Sciatic nerve (tissue), 2 donors: ENCODE measurements around the gene DIP2C. TPM values are rescaled to one million over a fixed set of nuclear protein-coding genes. Genes with fewer than 3 reads are reported as not detected.
"Not testable (repeated sequence)": the region's sequence is repeated elsewhere in the genome, so short reads cannot be mapped to it uniquely, and the experiment has no call there.

ENCODE experiments used
- ATAC-seq: fragments of 200-7000 bp; cut with Tn5 transposase; one replicate; pipeline ENCODE4 v1.9.1; 2020; ENCODE audit warnings: mild to moderate bottlenecking, moderate library complexity
- DNase-seq: peaks from one replicate; pipeline ENCODE4 v3.0.0-alpha.2; 2020; ENCODE audit warnings: low spot score
- intact Hi-C: fragments of 100-400 bp; cut with DNase I; formaldehyde crosslinking; loops from one replicate; pipeline ENCODE4 v1.14.2; 2022
- total RNA-seq: library from RNA; stranded (reverse); fragmentation: NEBNext Ultra II Directional; extraction: Animal tissue kit (Norgen Biotek cat#: 25700); gene quantifications from one replicate; pipeline ENCODE4 v1.2.1, GENCODE V29; 2021
- donor health status: DM: no; HTN: no; CAD: no.
- donor health status: DM: no; HTN: no; CAD: no.

DIP2C gene
- total RNA-seq, 1 donor from 2014 or later, result 38.7 TPM

DNA sequence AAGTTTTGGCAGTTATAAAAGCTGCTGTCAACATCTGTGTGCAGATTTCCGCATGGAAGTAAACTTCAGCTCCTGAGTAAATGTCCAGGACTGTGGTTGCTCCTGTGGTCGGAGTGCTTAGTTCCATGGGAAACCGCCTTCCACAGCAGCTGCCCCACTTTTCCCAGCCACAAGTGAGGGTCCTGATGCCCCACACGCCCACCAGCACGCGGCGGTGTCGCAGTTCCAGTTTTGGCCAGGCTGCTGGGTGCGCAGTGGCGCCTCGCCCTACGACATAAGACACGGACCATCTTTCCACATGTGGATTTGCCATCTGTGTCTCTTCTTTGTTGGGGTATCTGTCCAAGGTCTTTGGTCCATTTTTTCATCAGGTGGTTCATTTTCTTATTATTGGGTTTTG lies 167.1 kb downstream of the DIP2C start:
- ATAC-seq (no peak), DNase-seq (no peak)
- intact Hi-C loops, result no loop called here

DNA sequence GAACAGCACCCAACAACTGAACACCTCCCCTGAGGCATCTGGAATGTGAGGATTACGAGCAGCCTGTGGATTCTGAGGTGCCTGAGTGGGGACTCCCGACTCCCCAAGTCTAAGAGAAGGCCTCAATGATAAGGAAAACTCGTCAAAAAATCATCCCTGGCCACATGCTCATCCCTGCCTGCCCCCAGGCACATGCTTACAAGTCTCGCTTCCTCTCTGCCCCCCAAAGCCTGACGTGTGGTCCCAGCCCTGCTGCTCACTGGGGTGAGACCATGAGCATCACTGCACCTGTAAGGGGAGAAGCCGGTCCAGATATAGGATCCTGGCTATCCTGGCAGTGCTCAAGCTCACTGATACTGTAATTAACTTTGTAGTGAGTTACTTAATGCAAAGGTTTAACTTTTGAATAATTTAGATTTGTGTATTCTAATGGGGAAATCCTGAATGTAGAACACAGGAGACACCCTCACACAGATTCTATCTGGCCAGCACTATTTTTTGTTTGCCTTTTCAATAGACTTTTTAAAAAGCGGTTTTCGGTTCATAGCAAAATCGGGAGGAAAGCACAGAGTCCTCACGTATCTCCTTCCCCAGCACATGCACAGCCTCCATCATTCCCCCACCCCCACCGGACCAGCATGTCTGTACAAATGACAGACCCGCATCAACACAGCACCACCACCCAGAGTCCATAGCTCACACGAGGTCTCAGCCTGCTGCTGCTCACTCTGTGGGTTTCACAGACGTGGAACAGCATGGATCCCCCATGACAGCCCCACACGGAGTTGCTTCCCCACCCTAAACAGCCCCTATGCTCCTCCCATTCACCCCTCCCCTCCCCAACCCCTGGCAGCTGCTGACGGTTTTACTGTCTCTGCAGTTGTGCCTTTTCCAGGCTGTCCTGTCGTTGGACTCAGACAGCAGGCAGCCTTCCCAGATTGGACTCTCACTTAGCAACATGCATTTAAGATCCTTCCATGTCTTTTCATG lies 167.9 kb downstream of the DIP2C start:
- ATAC-seq (peak; percentile 31), DNase-seq (peak; percentile 51)
- intact Hi-C loops, result no loop called here

DNA sequence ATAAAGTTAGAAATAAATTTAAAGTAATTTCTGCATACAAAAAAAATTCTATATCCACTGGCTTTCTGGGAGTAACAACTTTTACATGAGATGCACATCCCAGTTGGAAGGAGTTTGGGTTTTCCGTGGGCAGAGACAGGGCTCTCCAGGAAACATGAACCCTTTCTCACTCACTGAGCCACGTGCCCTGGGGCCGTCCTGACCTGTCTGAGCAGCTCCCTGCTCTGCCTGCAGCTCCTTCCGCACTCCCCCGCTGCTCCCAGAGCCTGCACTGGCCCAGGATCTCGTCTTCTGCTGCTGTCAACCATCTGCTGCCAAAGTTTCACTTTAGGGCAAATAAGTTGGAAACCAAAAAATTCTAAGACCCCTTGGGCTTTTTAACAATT lies 169.1 kb downstream of the DIP2C start:
- DNase-seq (peak; percentile 61), ATAC-seq (peak; percentile 83)
- intact Hi-C loops, result no loop called here

- ATAC-seq, result no peak
Measured at GRCh38 chr10:519716-520401, 169.6 kb downstream of the DIP2C start.

GRCh38 chr10:519055-519715 lies 170.3 kb downstream of the DIP2C start:
- DNase-seq, result peak; percentile 54
- intact Hi-C loops, result loop anchor here (10.0 kb wide), 2 partner anchors 266 to 526 kb away; partner anchors contain the start of gene IDI1
- ATAC-seq, result no peak

More at GRCh38 chr10:519716-520401, 169.6 kb downstream of the DIP2C start:
- intact Hi-C loops, result loop anchor here (10.0 kb wide), 2 partner anchors 265 to 525 kb away; partner anchors contain the start of gene IDI1
- DNase-seq, result peak; percentile 51

- ATAC-seq, result no peak
- intact Hi-C loops, result loop anchor here (10.0 kb wide), 2 partner anchors 267 to 527 kb away; partner anchors contain the start of gene IDI1
- peak; percentile 46 for DNase-seq
Measured at GRCh38 chr10:517872-518475, 171.5 kb downstream of the DIP2C start.

DNA sequence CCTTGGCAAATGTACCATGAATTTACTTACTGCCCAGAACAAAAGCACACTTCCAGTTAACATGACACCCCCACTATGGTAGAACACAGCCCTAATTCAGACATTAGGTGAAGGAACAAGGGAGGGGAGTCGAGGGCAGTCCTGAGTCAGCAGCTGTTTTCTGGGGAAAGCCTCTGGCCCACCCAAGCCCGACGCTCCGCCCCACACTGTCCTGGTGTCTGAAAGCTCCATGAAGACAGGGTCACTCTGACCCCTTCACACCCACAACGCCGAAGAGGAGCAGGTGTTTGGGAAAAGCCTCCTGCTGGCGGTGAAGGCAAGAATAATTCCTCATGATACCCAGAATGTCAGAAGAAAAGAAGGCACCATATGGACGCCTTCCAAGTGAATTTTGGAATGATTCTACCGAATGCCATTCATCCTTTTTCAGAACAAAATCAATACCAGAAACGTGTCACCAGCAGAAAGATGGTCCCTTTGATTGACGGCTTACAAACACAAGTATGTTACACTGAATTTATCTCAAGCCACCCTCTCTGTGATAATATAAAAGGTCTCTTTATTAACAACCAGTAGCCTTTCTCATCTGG lies 172.1 kb downstream of the DIP2C start:
- intact Hi-C loops, result loop anchor here (10.0 kb wide), 2 partner anchors 267 to 527 kb away; partner anchors contain the start of gene IDI1
- no peak for DNase-seq
- ATAC-seq, result no peak

DNA sequence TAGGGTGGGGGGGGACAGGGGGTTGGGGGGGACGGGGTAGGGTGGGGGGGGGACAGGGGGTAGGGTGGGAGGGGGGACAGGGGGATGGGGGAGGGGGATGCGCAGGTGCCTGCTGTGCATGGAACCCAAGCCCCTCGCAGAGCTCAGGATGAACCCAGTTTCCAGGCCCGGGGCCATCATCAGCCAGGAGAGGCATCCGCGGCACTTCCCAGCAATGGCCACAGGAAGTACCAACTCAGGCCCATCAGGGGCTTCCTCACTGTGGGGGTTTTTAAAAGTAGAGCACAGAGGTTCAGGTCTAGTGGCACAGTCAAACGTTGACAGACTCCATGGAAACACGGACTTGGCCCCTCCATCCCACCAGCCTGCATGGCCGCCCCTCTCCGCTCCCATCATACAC lies 172.7 kb downstream of the DIP2C start:
- ATAC-seq (no peak), DNase-seq (no peak)
- intact Hi-C loops, result loop anchor here (10.0 kb wide), 2 partner anchors 268 to 528 kb away; partner anchors contain the start of gene IDI1

DNA sequence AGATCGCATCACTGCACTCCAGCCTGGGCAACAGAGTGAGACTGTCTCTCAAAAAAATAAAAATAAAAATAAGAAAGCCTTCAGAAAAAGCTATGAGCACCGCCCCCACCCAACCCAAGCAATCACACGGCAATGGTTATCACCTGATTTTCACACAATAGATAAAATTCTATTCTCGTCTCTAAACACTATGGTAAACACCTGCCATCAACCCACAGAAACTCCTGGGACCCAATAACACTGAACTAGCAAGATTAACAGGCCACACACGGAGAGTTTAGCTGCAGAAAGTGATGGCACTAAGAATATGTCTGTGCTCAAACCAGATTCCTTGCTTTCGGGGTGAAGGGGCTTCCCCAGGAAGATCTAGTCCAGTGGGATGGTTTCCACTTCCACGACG lies 173.8 kb downstream of the DIP2C start:
- DNase-seq (no peak), ATAC-seq (no peak)
- intact Hi-C loops, result loop anchor here (10.0 kb wide), 2 partner anchors 269 to 529 kb away; partner anchors contain the start of gene IDI1

DNA sequence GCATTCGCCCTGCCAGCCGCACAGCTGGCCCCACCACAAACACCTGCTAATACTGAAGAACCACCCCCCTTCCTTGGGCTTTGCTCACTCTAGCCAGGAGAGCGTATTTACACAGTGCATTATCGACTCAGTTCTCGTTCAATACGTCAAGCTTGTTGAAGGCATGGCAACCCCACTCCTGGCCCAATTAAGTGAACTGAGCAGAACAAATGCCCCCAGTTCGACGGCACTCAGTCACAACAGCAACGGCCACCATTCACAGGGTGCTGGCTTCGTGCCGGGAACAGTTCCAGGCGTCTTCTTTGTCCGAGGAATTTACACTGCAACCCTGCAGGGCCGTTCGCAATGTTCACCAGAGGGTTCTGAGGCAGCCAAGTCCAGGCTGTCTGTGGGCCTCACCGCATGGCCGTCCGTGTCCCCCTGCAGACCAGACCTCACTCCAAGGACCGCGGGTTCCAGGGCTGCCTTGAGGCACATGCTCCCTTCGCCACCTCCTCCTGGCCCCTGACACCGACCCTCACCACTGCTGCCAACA lies 175.3 kb downstream of the DIP2C start:
- DNase-seq, result peak; percentile 73

DNA sequence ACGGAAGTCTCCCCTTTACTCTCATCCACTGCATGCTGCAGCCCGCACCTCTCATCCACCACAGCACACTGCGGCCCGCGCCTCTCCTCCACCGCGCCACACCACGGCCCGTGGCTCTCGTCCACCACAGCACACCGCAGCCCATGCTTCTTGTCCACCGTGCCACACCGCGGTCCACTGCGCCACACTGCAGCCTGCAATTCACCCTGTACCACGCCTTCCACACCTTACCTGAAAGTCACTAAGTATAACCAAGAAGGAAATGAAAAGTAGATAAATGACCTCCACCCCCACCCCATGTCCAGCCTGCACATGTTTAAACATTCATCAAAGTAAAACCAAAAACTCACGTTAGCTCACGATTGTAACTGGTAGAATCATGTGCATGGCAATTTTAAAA lies 176.1 kb downstream of the DIP2C start:
- ATAC-seq, result no peak
- intact Hi-C loops, result loop anchor here (10.0 kb wide), 2 partner anchors 271 to 531 kb away; partner anchors contain the start of gene IDI1
- no peak for DNase-seq

More for the DNA sequence above, 175.3 kb downstream of the DIP2C start:
- peak; percentile 16 for ATAC-seq
- intact Hi-C loops, result loop anchor here (10.0 kb wide), 2 partner anchors 271 to 531 kb away; partner anchors contain the start of gene IDI1

GRCh38 chr10:512661-513060 lies 176.8 kb downstream of the DIP2C start:
- ATAC-seq, DNase-seq: not testable (repeated sequence)
- intact Hi-C loops, result loop anchor here (10.0 kb wide), 2 partner anchors 272 to 532 kb away; partner anchors contain the start of gene IDI1

DNA sequence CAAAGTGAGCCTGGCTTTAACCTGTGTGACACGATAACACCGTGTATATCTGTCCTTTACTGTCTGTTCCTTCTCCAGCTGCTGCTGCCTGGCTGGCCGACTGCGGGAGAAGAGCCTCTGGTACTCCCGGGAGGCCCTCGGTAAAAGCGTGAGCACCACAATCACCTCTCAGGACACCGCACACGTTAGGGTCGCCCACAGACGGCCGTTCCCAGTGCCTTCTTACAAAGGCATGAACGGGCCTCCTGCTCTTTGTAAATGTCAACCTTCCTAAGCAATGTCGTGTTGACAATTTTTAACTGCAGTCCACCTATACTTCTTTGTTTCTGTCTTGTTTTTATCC lies 177.6 kb downstream of the DIP2C start:
- no peak for DNase-seq
- no peak for ATAC-seq

GRCh38 chr10:511101-511848 lies 178.2 kb downstream of the DIP2C start:
- peak; percentile 97 for DNase-seq
- peak; percentile 94 for ATAC-seq
- intact Hi-C loops, result loop anchor here (10.0 kb wide), 2 partner anchors 274 to 534 kb away; partner anchors contain the start of gene IDI1

More for the DNA sequence above, 177.6 kb downstream of the DIP2C start:
- intact Hi-C loops, result loop anchor here (10.0 kb wide), 2 partner anchors 273 to 533 kb away; partner anchors contain the start of gene IDI1

DNA sequence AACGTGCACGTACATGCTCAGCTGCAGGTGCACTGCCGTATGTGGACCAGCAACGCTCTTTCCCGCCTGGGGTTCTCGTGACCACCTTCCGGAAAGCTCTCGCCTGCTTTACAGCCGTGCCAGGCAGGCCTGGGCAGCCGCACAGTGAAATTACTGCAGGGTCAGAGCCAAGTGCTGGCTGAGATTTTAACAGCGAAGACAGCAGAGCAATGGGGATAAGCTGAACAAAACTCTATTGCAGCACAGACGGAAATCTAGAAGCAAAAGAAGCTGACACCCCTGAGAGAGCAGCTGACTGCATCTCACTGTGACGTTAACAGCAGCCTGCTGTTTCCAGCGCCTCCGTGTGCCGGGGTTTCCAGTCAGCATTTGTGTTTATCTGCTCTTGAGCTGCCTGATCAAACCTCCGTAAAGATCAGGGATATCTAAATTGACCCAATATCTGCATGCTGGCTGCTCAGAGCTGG lies 179.0 kb downstream of the DIP2C start:
- no peak for DNase-seq
- ATAC-seq, result peak; percentile 50
- intact Hi-C loops, result loop anchor here (10.0 kb wide), 2 partner anchors 274 to 534 kb away; partner anchors contain the start of gene IDI1

DNA sequence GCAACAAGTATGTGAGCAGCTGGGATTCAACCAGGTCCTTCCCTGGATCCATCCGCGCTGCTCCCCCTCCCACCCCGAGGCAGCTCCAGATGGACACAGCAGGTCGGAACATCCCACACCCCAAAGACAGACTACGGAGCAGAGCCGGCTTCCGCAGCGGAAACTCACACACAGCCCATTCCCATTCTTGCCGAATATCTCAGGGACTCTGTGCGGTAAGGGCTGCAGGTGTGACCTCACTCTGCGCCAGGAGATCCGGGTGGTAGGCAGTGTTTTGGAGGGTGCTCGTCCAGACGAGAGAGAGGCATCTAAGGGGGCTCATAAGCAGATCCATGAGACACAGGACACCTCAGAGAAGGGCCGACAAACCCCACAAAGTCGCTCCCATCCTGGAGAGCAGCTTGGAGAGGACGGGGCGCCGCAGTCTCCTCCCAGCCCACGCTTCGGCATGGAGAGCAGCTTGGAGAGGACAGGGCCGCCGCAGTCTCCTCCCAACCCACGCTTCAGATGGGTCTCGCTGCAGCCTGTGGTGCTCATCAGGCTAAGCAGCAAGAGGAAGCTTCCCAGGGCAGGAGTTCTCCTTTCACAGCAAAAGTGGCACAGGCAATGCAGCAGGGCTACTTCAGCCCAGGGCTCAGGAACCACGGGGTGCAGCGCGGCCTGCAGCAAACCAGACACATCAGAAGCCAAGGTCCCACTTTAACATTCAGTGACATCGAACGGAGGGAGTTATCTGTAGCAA lies 179.9 kb downstream of the DIP2C start:
- ATAC-seq (no peak), DNase-seq (peak; percentile 49)
- intact Hi-C loops, result loop anchor here (10.0 kb wide), 2 partner anchors 275 to 535 kb away; partner anchors contain the start of gene IDI1
